Activated CD4-positive, alpha-beta T cell treated with anti-CD3 and anti-CD28 coated beads, Interleukin-2, Interleukin-4, amounts not matched to agents 100 ng/mL and 50 ng/mL, durations not matched to agents 16 hours and 8 hours (primary cell): ENCODE data around the gene VCY1B.
"Not testable (repeated sequence)": the region's sequence is repeated elsewhere in the genome, so short reads cannot be mapped to it uniquely, and the experiment has no call there.

Source experiments
- DNase-seq: peaks from one replicate; pipeline ENCODE4 v3.0.0-alpha.2; 2020; ENCODE audit warnings: low spot score

Gene VCY1B

GRCh38 chrY:14055927-14056326 is at the start of gene VCY1B:
VCY1B (plus strand) TSS chrY:14056227; CDS start chrY:14056290, 63 bp downstream.
- DNase-seq: not testable (repeated sequence)

- not testable (repeated sequence) for DNase-seq
These were observed 44.1 kb upstream of the VCY1B start for GRCh38 chrY:14011916-14012315.

GRCh38 chrY:14030395-14030794 is 25.6 kb upstream of the VCY1B start:
- not testable (repeated sequence) for DNase-seq

GRCh38 chrY:14085877-14086276 is 29.9 kb downstream of the VCY1B start:
- DNase-seq: no peak
